ENCODE data around the gene IRAK4.

GRCh38 chr12:43827093-43827492 is 68.3 kb downstream of the IRAK4 start:
- TF ChIP-seq CTCF (IDR thresholded peaks at IDR 0.05) (no peak), EZH2 (IDR thresholded peaks at IDR 0.05) (no peak), EZH2phosphoT487 (IDR thresholded peaks at IDR 0.05) (no peak)

All from neural progenitor cell (in vitro differentiated cells).